Nephron (organoid): ENCODE data around the gene DPH2.

Experiments
- H3K27ac Mint-ChIP-seq, 3 experiments: 2 replicates each; pipeline ENCODE4 v1.8.0; 2020; ENCODE audit warnings: mixed read lengths in 3 of 3, mild to moderate bottlenecking in 2 of 3, moderate library complexity in 1 of 3
- H3K27me3 Mint-ChIP-seq: 2 replicates; pipeline ENCODE4 v1.8.0; 2021; ENCODE audit warnings: low read depth, mild to moderate bottlenecking, moderate library complexity, mixed read lengths
- H3K36me3 Mint-ChIP-seq: 2 replicates; pipeline ENCODE4 v1.8.0; 2020; ENCODE audit warnings: low read depth, mixed read lengths
- H3K4me1 Mint-ChIP-seq: 2 replicates; pipeline ENCODE4 v1.8.0; 2020; ENCODE audit warnings: mixed read lengths
- H3K4me3 Mint-ChIP-seq, 3 experiments: 2 replicates each; pipeline ENCODE4 v1.8.0; 2020; ENCODE audit warnings: mild to moderate bottlenecking in 3 of 3, mixed read lengths in 3 of 3, moderate library complexity in 2 of 3
- H3K9me3 Mint-ChIP-seq: 2 replicates; pipeline ENCODE4 v1.8.0; 2020; ENCODE audit warnings: mixed read lengths
- CTCF ChIP-seq, 3 experiments: fragments of 200-600 bp; sonication (generic); IDR thresholded peaks; one replicate each; pipeline ENCODE4 v1.5.0; 2021; ENCODE audit warnings: antibody characterized with exemption in 3 of 3; ENCODE audit not compliant: unreplicated experiment in 3 of 3

Gene DPH2

GRCh38 chr1:43980255-43981134 lies 10.7 kb downstream of the DPH2 start:
- no peaks in the 10 kb centered on the region for H3K9me3 Mint-ChIP-seq
- TF ChIP-seq CTCF (IDR thresholded peaks at IDR 0.05; ENCODE audit: unreplicated experiment in 3 of 3): no peak
- H3K4me3 Mint-ChIP-seq: peak overlapping the region; percentile 89 to 93 (median 93)
- peaks cover 39% of the 10 kb centered on the region for H3K36me3 Mint-ChIP-seq
- H3K27ac Mint-ChIP-seq: peak overlapping the region; percentile 1 to 75 (median 72)
- H3K27me3 Mint-ChIP-seq: no peaks in the 10 kb centered on the region
- peaks cover 52% of the 10 kb centered on the region for H3K4me1 Mint-ChIP-seq

GRCh38 chr1:43981135-43981491 lies 11.3 kb downstream of the DPH2 start:
- Mint-ChIP-seq H3K27me3 (no peaks in the 10 kb centered on the region), H3K4me1 (peaks cover 48% of the 10 kb centered on the region), H3K9me3 (no peaks in the 10 kb centered on the region), H3K36me3 (peaks cover 45% of the 10 kb centered on the region), H3K27ac (no peak overlapping the region), H3K4me3 (peak overlapping the region; percentile 13 to 93 (median 89))
- no peak for TF ChIP-seq CTCF (IDR thresholded peaks at IDR 0.05; ENCODE audit: unreplicated experiment in 3 of 3)

GRCh38 chr1:43981636-43982035 lies 11.8 kb downstream of the DPH2 start:
- H3K36me3 Mint-ChIP-seq: peaks cover 45% of the 10 kb centered on the region
- no peaks in the 10 kb centered on the region for H3K27me3 Mint-ChIP-seq
- peaks cover 43% of the 10 kb centered on the region for H3K4me1 Mint-ChIP-seq
- H3K4me3 Mint-ChIP-seq: peak overlapping the region in 2 of 3 experiments; percentile 35 to 93
- no peak for TF ChIP-seq CTCF (IDR thresholded peaks at IDR 0.05; ENCODE audit: unreplicated experiment in 3 of 3)
- no peaks in the 10 kb centered on the region for H3K9me3 Mint-ChIP-seq
- no peak overlapping the region for H3K27ac Mint-ChIP-seq

- peaks cover 40% of the 10 kb centered on the region for H3K36me3 Mint-ChIP-seq
- H3K27me3 Mint-ChIP-seq: no peaks in the 10 kb centered on the region
- H3K9me3 Mint-ChIP-seq: no peaks in the 10 kb centered on the region
- H3K27ac Mint-ChIP-seq: peak overlapping the region in 1 of 3 experiments; percentile 79
- peaks cover 38% of the 10 kb centered on the region for H3K4me1 Mint-ChIP-seq
- no peak for TF ChIP-seq CTCF (IDR thresholded peaks at IDR 0.05; ENCODE audit: unreplicated experiment in 3 of 3)
- peak overlapping the region; percentile 12 to 58 (median 35) for H3K4me3 Mint-ChIP-seq
Measured at GRCh38 chr1:43982241-43982640, 12.4 kb downstream of the DPH2 start.

GRCh38 chr1:43982808-43983207 lies 13.0 kb downstream of the DPH2 start:
- Mint-ChIP-seq H3K27ac (peak overlapping the region in 2 of 3 experiments; percentile 9 to 79), H3K9me3 (no peaks in the 10 kb centered on the region), H3K4me3 (peak overlapping the region in 2 of 3 experiments; percentile 17 to 58), H3K27me3 (no peaks in the 10 kb centered on the region), H3K36me3 (peaks cover 40% of the 10 kb centered on the region), H3K4me1 (peaks cover 38% of the 10 kb centered on the region)
- TF ChIP-seq CTCF (IDR thresholded peaks at IDR 0.05; ENCODE audit: unreplicated experiment in 3 of 3): no peak
